Hepatocyte (in vitro differentiated cells): ENCODE results near the gene ZBP1. TPM values are rescaled to one million over a fixed set of nuclear protein-coding genes. Genes with fewer than 3 reads are reported as not detected.

ENCODE experiments used
- DNase-seq: peaks from one replicate; pipeline ENCODE4 v3.0.0-alpha.2; 2016; ENCODE audit warnings: low spot score
- H2AFZ ChIP-seq: fragments of 200-600 bp; sonication (generic); 2 replicates; pipeline ENCODE4 v1.6.0; 2016; ENCODE audit warnings: antibody characterized with exemption, mild to moderate bottlenecking
- H3K27ac ChIP-seq: fragments of 200-600 bp; sonication (generic); 2 replicates; pipeline ENCODE4 v1.5.1; 2016; ENCODE audit warnings: mild to moderate bottlenecking
- H3K27me3 ChIP-seq: fragments of 200-600 bp; sonication (generic); 2 replicates; pipeline ENCODE4 v1.6.1; 2016
- H3K36me3 ChIP-seq: fragments of 200-600 bp; sonication (generic); replicated peaks from 2 replicates; pipeline ENCODE4 v1.5.1; 2016; ENCODE audit warnings: low read depth; ENCODE audit not compliant: insufficient read depth
- H3K4me1 ChIP-seq: fragments of 200-600 bp; sonication (generic); 2 replicates; pipeline ENCODE4 v1.5.1; 2016; ENCODE audit warnings: mild to moderate bottlenecking, moderate library complexity; ENCODE audit not compliant: insufficient read depth
- H3K4me2 ChIP-seq: fragments of 200-600 bp; sonication (generic); 2 replicates; pipeline ENCODE4 v1.6.0; 2016
- H3K4me3 ChIP-seq: fragments of 200-600 bp; sonication (generic); 2 replicates; pipeline ENCODE4 v1.5.1; 2016; ENCODE audit warnings: mild to moderate bottlenecking
- H3K79me2 ChIP-seq: fragments of 200-600 bp; sonication (generic); 2 replicates; pipeline ENCODE4 v1.6.0; 2017; ENCODE audit warnings: mild to moderate bottlenecking
- H3K9me2 ChIP-seq: fragments of 200-600 bp; sonication (generic); replicated peaks from 2 replicates; pipeline ENCODE4 v1.6.0; 2017; ENCODE audit warnings: mild to moderate bottlenecking; ENCODE audit not compliant: insufficient read depth
- H3K9me3 ChIP-seq: fragments of 200-600 bp; sonication (generic); 2 replicates; pipeline ENCODE4 v1.5.1; 2016; ENCODE audit warnings: low read depth, mild to moderate bottlenecking
- H4K20me1 ChIP-seq: fragments of 200-600 bp; sonication (generic); 2 replicates; pipeline ENCODE4 v1.6.0; 2016; ENCODE audit warnings: mild to moderate bottlenecking; ENCODE audit not compliant: insufficient read depth, poor library complexity, severe bottlenecking
- EZH2 ChIP-seq: fragments of 200-600 bp; sonication (generic); IDR thresholded peaks from 2 replicates; pipeline ENCODE4 v1.6.1; 2016; ENCODE audit warnings: antibody characterized with exemption, mild to moderate bottlenecking, borderline replicate concordance
- EZH2phosphoT487 ChIP-seq: fragments of 200-600 bp; sonication (generic); IDR thresholded peaks from one replicate; pipeline ENCODE4 v1.6.1; 2018; ENCODE audit warnings: antibody characterized with exemption, mild to moderate bottlenecking, low read depth, moderate library complexity; ENCODE audit not compliant: unreplicated experiment, severe bottlenecking
- WGBS: methylation state at CpG from one replicate; pipeline ENCODE4 v1.1.6; 2016; ENCODE audit warnings: low lambda C conversion rate; ENCODE audit errors: missing lambda C conversion rate; 5-methylcytosine and 5-hydroxymethylcytosine counted together
- polyA plus RNA-seq: library from polyadenylated mRNA; unstranded; fragments of >200 nt; fragmentation: Nextera tagmentation; extraction: Ambion mirVana; gene quantifications from 2 replicates; pipeline ENCODE4 v1.2.1, GENCODE V29; 2016
- total RNA-seq: library from RNA; depleted of rRNA; stranded (reverse); fragments of >200 nt; gene quantifications from 2 replicates; pipeline ENCODE4 v1.2.3, GENCODE V29; 2014
- TF ChIP-seq, protein P1 (sequence below): fragments of 200-600 bp; sonication (generic); IDR thresholded peaks from 2 replicates; pipeline ENCODE4 v1.5.1; 2016; ENCODE audit warnings: antibody characterized with exemption, mild to moderate bottlenecking; ENCODE audit not compliant: poor library complexity

ZBP1 gene
- total and polyA plus RNA-seq, 2 experiments from 2014 or later: not detected

- 92% methylated on average over 11 of the region's 11 CpGs for WGBS
- Histone ChIP-seq H3K4me3 (no peak overlapping the region), H3K27me3 (no peaks in the 10 kb centered on the region), H3K9me2 (no peaks in the 10 kb centered on the region), H2AFZ (no peak overlapping the region), H4K20me1 (no peaks in the 10 kb centered on the region), H3K9me3 (no peaks in the 10 kb centered on the region), H3K27ac (no peak overlapping the region), H3K4me1 (peaks cover 3% of the 10 kb centered on the region), H3K4me2 (no peak overlapping the region), H3K36me3 (no peaks in the 10 kb centered on the region), H3K79me2 (no peaks in the 10 kb centered on the region)
- TF ChIP-seq EZH2phosphoT487 (no peak), EZH2 (no peak)
- TF ChIP-seq, protein P1, sequence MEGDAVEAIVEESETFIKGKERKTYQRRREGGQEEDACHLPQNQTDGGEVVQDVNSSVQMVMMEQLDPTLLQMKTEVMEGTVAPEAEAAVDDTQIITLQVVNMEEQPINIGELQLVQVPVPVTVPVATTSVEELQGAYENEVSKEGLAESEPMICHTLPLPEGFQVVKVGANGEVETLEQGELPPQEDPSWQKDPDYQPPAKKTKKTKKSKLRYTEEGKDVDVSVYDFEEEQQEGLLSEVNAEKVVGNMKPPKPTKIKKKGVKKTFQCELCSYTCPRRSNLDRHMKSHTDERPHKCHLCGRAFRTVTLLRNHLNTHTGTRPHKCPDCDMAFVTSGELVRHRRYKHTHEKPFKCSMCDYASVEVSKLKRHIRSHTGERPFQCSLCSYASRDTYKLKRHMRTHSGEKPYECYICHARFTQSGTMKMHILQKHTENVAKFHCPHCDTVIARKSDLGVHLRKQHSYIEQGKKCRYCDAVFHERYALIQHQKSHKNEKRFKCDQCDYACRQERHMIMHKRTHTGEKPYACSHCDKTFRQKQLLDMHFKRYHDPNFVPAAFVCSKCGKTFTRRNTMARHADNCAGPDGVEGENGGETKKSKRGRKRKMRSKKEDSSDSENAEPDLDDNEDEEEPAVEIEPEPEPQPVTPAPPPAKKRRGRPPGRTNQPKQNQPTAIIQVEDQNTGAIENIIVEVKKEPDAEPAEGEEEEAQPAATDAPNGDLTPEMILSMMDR: no peak
- DNase-seq: no peak
Observed at GRCh38 chr20:57655809-57656155, 35.6 kb upstream of the ZBP1 start.

DNA sequence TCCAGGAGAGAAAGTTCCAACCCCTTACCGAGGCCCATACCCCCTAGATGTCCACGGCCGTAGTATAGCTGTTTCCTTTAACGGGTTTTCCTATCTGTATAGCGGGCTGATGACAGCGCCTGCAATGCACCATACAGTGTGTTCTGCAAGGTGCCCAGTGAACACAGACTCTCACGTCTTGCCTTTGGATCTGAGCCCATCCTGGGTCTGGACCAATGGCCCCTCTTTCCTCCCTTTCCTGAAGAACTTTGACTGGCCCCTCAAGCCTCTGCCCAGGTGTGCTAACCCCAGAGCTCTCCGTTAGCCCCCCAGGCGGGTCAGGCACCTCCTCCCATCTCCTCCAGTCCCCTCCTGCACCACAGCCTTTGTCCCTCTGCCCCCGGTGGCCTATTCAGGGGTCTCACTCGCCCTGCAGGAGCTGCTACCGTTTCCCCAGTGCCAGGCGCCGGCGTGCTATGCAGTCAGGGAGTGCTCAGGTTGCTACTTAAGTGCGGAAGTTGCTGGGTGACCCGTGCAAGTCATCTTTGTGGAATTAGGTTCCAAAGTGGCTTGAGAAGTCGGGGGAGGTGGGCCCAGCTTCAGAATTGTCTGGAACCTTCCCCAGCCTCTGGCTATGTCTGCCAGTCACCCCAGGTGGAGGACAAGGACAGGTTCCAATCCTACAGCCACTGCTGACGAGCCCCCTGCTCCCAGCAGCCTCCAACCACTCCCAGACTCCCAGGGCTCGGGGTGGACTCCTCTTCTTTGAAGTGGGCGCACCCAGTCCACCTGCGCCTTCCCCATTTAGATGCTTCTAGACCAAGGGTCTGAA, 35.0 kb upstream of the ZBP1 start:
- 88% methylated on average over 22 of the region's 22 CpGs for WGBS
- Histone ChIP-seq H3K4me3 (no peak overlapping the region), H3K9me3 (no peaks in the 10 kb centered on the region), H3K27me3 (no peaks in the 10 kb centered on the region), H3K79me2 (no peaks in the 10 kb centered on the region), H3K4me2 (no peak overlapping the region), H2AFZ (no peak overlapping the region), H4K20me1 (no peaks in the 10 kb centered on the region), H3K27ac (no peak overlapping the region), H3K36me3 (no peaks in the 10 kb centered on the region), H3K9me2 (no peaks in the 10 kb centered on the region), H3K4me1 (peaks cover 3% of the 10 kb centered on the region)
- no peak for TF ChIP-seq EZH2
- TF ChIP-seq EZH2phosphoT487: no peak
- TF ChIP-seq, protein P1: no peak
- no peak for DNase-seq

DNA sequence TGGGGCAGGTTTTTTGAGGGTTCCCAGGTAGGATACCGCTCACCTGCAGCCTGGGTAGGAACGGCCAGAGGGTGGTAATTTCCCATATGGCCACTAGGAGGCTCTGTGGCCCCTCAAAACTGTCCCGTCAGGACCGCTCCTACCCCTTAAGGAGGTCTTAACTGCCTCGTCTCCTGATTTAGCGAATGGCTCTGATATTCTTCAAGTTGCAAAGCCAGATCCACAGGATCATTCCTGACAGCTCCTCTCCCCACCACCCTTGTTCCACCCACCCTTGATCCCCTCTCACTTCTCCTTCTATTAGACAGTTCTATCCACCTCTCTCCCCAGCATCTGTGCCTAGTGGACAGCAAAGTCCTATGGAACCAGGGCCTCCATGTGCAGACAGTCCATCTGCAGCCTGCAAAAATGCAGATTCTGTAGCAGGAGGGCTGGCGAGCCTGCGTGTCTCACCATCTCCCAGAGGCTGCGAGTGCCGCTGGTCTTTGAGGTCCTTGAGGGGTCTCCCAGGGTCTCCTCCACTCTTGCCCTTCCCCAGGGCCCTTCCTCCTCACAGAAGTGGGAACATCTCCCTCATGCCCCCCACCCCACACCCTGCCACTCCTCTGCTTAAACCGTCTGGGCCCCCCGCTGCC, 34.3 kb upstream of the ZBP1 start:
- Histone ChIP-seq H3K9me3 (no peaks in the 10 kb centered on the region), H3K27ac (no peak overlapping the region), H3K4me1 (peaks cover 3% of the 10 kb centered on the region), H2AFZ (no peak overlapping the region), H3K9me2 (no peaks in the 10 kb centered on the region), H3K36me3 (no peaks in the 10 kb centered on the region), H3K4me2 (no peak overlapping the region), H3K27me3 (no peaks in the 10 kb centered on the region), H3K79me2 (no peaks in the 10 kb centered on the region), H4K20me1 (no peaks in the 10 kb centered on the region), H3K4me3 (no peak overlapping the region)
- peak; percentile 76 for DNase-seq
- TF ChIP-seq, protein P1: peak; percentile 87
- TF ChIP-seq EZH2phosphoT487: no peak
- no peak for TF ChIP-seq EZH2
- WGBS: 44% methylated on average over 12 of the region's 12 CpGs
